ENCODE measurements around the gene KDM5D.

DNA sequence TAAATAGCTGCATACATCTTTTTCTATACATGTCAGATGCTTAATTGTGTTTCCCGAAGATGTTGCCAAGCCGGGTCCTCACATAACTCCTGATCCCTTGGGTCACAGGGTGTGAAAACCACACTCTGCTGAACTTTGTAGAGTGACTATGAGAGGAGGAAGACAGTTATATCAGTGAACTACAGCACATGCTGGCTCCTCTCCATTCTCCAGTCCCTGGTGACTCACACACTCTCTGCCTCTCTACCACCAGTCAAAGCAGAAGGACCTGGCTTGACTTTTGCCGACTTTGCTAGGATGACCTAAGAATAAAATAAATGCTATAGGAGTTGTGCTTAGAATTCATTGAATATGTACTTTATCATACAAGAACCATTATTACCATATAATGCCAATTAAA is 23.8 kb upstream of the KDM5D start:
- TF ChIP-seq, protein P1, sequence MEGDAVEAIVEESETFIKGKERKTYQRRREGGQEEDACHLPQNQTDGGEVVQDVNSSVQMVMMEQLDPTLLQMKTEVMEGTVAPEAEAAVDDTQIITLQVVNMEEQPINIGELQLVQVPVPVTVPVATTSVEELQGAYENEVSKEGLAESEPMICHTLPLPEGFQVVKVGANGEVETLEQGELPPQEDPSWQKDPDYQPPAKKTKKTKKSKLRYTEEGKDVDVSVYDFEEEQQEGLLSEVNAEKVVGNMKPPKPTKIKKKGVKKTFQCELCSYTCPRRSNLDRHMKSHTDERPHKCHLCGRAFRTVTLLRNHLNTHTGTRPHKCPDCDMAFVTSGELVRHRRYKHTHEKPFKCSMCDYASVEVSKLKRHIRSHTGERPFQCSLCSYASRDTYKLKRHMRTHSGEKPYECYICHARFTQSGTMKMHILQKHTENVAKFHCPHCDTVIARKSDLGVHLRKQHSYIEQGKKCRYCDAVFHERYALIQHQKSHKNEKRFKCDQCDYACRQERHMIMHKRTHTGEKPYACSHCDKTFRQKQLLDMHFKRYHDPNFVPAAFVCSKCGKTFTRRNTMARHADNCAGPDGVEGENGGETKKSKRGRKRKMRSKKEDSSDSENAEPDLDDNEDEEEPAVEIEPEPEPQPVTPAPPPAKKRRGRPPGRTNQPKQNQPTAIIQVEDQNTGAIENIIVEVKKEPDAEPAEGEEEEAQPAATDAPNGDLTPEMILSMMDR (conservative IDR thresholded peaks at IDR 0.05; ENCODE audit: low read depth, low read length): no peak
- TF ChIP-seq EZH2phosphoT487 (IDR thresholded peaks at IDR 0.05; ENCODE audit: borderline replicate concordance, low read length): no peak

All from PC-3 (cell line).